Vagina (tissue), 2 donors: ENCODE data around the gene MTCL1.

Experiments used
- CTCF ChIP-seq, 3 experiments: fragments of 450-650 bp in 2 of 3; fragments of 200-600 bp in 1 of 3; sonication (generic) in 1 of 3; IDR thresholded peaks; one replicate each; pipeline ENCODE4 v1.5.1; 2017 to 2019; ENCODE audit warnings: antibody characterized with exemption in 3 of 3, mild to moderate bottlenecking in 2 of 3, moderate library complexity in 2 of 3
- POLR2A ChIP-seq, 2 donors: fragments of 450-650 bp; IDR thresholded peaks; one replicate each; pipeline ENCODE4 v1.6.1; 2017; ENCODE audit warnings: antibody characterized with exemption in 2 of 2, mild to moderate bottlenecking in 2 of 2, moderate library complexity in 2 of 2
- POLR2AphosphoS5 ChIP-seq, 2 donors: sonication (generic); formaldehyde crosslinking; IDR thresholded peaks; one replicate each; pipeline ENCODE4 v1.9.0; 2017; ENCODE audit warnings: antibody characterized with exemption in 2 of 2, mild to moderate bottlenecking in 2 of 2, low read depth in 1 of 2; ENCODE audit not compliant: insufficient read depth in 1 of 2

GRCh38 chr18:8758466-8758865, 53.1 kb downstream of the MTCL1 start:
- TF ChIP-seq CTCF (IDR thresholded peaks at IDR 0.05) (no peak), POLR2A (IDR thresholded peaks at IDR 0.05) (no peak), POLR2AphosphoS5 (IDR thresholded peaks at IDR 0.05; ENCODE audit: insufficient read depth in 1 of 2, low read depth in 1 of 2) (no peak)
